ENCODE results near the gene MIDN.
A peak's percentile ranks its signal among the peaks of the same experiment; 100 is the strongest.
"Not testable (repeated sequence)": the region's sequence is repeated elsewhere in the genome, so short reads cannot be mapped to it uniquely, and the experiment has no call there.

Gene MIDN

DNA sequence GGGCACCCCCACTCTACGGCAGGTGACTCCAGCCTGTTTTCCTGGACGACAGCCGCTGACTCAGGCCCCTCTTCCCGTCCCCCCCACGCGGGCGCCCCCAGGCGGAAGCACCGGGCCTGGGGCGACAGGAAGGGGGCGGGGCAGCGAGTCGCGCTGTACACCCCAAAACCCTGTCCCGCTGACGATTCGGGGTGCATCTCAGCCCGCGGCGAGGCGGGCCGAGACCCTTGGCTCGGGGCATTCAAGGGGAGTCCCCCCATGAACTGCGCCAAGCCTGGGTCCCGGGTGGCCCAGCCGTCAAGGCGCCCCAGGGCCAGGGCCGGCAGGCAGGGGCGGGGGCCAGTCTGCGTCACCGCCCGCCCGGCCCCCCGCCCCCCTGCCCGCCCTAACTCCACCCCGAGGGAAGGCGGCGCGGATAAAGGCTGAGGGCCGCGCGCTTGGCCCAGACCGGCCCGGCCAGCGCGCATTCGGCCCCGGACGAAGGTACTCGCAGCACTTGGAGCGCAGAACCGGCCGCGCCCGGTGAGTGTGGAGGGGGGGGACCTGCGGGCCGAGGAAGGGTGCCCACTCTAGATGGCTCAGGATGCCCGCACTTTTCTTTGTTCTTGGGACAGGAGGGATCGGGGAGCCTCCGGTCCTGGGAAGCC is at the start of gene MIDN:
Gene MIDN, plus strand, starts transcription at position 445 of the 647 bp plus-strand sequence. CDS start 1,714 bp downstream, outside the sequence.
- peak; percentile 69 for DNase-seq

DNA sequence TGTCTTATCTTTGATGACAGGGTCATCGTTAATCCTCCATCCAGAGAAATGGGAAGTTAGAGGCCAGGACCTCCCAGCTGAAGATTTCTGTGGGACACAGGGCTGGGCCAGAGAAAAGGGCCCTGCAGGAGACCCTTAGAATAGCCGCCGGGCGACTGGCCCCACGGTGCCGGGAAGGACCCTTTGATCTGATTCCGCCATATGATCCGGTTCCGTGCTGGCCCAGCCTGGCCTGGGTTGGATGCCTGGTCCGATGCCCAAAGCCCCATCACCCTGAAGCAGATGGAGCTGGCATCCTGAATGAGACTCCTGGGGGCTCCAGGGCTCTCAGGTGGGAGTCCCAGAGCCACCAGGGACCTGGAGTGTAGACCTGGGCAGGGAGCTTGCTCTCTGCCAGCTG is 48.9 kb upstream of the MIDN start:
- DNase-seq: no peak

DNA sequence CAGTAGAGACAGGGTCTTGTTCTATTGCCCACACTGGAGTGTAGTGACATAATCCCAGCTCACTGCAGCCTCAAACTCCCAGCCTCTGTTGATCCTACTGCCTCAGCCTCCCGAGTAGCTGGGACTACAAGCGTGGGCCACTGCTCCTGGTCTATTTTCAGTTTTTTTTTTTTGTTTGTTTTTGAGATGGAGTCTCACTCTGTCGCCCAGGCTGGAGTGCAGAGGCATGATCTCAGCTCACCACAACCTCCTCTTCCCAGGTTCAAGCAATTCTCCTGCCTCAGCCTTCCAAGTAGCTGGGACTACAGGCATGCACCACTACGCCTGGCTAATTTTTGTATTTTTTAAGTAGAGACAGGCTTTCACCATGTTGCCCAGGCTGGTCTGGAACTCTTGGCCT is 47.8 kb upstream of the MIDN start:
- DNase-seq: not testable (repeated sequence)

DNA sequence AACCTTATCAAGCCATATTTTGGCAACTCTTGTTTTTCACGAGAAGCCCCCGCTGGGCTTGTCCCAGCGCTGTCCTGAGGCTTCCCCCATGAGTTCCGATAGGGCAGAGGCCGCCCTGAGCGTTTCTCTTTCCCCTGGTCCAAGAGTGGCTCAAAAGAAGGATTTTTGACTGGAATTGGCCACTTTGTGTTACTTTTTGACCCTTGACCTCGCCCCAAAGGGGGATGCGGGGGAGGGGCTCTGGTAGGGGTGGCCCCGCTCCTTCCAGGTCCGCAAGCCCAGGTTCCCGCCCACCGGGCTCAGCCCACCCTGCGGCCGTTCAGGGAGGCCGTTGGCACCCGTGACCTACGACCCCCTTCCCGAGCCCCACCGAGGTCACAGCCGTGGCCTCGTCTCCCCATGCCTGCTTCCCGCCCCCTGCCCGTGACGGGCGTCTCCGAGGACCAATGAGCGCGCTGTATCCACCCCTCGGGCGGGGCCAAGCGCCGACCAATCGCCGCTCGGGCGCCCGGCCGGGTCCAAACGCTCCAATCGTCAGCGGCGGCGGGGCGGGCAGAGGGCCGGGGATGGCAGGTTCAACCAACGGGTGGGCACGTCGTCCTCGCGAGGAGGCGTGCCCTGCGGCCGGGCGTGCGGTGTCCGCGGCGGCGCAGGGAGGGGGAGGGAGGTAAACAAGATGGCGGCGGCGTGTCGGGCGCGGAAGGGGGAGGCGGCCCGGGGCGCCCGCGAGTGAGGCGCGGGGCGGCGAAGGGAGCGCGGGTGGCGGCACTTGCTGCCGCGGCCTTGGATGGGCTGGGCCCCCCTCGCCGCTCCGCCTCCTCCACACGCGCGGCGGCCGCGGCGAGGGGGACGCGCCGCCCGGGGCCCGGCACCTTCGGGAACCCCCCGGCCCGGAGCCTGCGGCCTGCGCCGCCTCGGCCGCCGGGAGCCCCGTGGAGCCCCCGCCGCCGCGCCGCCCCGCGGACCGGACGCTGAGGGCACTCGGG is 43.0 kb upstream of the MIDN start, which contains the start of gene STK11:
Gene STK11, plus strand, starts transcription at position 665 of the 986 bp plus-strand sequence. CDS start 1,136 bp downstream, outside the sequence.
- DNase-seq: peak; percentile 96

DNA sequence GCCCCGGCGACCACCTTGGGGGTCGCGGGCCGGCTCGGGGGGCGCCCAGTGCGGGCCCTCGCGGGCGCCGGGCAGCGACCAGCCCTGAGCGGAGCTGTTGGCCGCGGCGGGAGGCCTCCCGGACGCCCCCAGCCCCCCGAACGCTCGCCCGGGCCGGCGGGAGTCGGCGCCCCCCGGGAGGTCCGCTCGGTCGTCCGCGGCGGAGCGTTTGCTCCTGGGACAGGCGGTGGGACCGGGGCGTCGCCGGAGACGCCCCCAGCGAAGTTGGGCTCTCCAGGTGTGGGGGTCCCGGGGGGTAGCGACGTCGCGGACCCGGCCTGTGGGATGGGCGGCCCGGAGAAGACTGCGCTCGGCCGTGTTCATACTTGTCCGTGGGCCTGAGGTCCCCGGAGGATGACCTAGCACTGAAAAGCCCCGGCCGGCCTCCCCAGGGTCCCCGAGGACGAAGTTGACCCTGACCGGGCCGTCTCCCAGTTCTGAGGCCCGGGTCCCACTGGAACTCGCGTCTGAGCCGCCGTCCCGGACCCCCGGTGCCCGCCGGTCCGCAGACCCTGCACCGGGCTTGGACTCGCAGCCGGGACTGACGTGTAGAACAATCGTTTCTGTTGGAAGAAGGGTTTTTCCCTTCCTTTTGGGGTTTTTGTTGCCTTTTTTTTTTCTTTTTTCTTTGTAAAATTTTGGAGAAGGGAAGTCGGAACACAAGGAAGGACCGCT is 42.1 kb upstream of the MIDN start:
- DNase-seq: no peak

DNA sequence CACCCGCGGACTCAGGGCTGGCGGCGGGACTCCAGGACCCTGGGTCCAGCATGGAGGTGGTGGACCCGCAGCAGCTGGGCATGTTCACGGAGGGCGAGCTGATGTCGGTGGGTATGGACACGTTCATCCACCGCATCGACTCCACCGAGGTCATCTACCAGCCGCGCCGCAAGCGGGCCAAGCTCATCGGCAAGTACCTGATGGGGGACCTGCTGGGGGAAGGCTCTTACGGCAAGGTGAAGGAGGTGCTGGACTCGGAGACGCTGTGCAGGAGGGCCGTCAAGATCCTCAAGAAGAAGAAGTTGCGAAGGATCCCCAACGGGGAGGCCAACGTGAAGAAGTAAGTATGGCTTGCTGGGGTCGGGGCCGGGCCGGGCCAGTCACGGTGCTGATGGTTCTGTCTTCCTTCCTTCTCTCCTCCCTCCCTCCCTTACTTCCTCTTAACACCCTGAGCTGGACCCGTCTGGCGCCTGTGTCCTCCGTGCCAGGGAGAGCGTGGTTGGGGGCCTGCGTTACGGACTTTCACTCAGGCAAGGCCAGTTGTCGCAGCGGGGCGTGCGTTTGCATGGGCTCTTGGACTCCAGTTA is 41.4 kb upstream of the MIDN start:
- DNase-seq: no peak

DNA sequence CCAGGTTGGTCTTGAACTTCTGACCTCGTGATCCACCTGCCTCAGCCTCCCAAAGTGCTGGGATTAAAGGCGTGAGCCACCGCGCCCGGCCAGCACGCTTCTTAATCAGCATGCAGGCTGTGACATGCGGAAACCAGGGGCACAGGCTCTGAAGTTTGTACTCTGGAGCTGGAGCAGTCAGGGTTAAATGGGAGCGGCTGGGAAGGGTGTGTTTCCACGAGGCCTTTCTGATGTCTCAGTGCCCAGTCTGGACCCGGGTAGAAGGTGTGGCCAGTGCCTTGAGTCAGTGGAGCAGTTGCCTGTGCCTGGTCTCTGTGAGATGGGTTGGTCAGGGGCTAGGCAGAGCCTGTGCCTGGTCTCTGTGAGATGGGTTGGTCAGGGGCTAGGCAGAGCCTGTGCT is 39.6 kb upstream of the MIDN start:
- not testable (repeated sequence) for DNase-seq

DNA sequence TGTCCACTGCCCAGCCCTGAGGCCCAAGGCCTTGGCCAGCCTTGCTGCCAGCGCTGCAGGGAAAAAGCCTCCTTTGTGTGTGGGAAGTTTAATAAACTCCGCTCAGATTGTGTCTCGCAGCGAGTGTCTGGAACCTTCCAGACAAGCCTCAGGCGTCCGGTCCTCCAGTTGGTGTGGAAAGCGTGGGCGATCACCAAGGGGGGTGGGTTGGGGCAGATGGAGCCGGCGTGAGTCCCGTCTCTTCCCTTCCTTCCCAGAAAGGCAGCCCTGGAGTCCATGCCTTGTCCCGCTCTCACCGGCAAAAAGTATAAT is 38.2 kb upstream of the MIDN start:
- DNase-seq: no peak

DNA sequence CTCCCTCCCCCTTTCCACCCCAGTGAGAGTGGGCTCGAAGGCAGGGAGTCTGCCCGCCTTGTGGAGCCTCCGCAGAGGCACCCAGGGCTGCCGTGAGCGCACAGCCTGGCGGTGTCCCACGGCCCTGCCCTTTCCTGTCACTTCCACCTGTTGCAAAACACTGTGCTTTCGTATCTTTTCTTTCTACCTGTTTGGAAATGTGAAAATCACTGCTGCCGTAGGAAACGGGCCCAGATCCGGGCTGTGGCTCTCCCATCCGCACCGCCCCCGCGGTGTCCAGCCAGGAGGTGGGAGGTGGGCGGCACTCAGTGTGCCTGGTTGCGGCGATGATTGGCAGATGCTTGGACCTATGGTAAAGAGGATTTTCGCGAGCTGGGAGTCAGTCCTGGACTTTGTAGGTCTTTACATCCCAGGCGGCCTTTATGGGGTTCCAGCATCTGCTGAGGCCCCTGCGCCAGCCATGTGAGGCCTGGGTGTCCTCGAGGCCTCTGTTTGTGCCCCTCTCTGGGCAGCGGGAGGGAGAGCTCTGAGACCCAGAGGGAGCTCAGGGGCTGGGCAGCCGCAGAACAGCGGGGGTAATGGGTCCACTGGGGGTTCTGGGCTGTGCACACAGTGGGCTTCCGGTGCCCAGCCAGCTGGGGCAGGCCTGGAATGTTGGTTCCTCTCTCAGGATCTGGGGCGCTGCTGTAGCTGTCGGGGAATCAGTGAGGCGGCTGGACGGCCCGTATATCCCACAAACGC is 36.7 kb upstream of the MIDN start:
- DNase-seq: no peak

DNA sequence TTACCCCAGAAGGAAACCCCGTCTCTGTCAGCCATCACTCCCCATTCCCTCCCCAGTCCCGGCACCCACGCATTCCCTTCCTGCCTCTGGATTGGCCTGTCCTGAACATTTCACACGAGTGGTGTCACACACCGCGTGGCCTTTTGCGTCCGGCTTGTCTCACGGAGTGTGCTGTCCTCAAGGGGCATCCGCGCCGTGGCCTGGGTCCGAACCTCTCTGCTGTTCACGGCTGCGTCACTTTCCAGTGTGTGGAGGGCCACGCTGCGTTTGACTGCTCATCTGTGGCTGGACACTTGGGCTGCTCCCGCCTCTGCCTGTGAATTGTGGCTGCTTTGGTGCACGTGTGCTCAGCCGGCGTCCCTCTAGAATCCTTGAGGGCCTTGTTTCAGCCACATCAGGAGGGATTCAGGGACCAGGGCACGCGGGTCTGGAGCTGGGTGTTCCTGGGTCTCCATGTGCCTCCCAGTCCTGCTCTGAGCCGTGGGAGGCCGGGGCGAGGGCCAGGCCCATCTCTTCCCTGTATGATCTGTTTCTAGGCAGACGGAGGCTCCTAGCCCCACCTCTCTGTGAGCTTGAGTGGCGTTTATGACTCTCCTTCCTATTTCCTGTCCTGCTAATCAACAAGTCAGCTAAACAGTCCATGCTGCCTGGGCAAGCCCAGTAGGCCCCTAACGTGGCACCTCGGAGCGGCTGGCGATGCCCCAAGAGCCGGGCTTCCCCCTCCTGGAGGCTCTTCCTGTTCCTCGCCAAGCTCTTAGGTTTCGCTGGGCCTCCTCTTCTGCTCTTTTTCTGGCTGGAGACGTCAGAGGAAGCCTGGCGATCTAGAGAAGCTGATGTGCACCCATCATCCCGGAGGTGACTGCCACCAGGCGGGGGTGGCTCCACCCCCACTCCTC is 34.7 kb upstream of the MIDN start:
- DNase-seq: no peak

DNA sequence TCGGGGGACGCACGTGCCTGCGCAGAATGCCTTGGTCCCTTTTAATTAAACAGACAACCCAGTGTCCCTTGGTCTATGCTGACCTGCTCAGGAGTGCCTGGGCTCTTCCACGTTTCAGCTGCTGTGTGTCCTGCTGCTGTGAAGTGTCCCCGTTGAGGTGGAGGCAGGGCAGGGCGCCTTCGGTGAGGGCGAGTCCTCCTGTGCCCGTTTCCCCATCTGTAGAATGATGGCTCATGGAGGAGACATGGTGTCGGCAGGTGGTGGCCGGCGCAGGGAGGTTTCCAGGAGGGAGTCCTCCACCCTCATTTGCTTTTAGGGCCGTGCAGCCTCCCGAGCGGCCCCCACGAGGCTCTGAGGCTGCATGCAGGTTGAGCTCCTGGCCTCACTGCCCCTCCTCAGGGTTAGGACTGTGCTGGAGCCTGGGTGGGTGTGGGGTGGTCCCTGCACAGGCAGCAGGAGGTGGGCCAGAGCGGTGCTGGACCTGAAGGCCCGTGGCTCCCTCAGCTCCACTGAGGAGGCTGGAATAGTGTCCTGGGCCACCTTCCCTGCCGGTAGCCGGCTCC is 34.0 kb upstream of the MIDN start:
- no peak for DNase-seq

DNA sequence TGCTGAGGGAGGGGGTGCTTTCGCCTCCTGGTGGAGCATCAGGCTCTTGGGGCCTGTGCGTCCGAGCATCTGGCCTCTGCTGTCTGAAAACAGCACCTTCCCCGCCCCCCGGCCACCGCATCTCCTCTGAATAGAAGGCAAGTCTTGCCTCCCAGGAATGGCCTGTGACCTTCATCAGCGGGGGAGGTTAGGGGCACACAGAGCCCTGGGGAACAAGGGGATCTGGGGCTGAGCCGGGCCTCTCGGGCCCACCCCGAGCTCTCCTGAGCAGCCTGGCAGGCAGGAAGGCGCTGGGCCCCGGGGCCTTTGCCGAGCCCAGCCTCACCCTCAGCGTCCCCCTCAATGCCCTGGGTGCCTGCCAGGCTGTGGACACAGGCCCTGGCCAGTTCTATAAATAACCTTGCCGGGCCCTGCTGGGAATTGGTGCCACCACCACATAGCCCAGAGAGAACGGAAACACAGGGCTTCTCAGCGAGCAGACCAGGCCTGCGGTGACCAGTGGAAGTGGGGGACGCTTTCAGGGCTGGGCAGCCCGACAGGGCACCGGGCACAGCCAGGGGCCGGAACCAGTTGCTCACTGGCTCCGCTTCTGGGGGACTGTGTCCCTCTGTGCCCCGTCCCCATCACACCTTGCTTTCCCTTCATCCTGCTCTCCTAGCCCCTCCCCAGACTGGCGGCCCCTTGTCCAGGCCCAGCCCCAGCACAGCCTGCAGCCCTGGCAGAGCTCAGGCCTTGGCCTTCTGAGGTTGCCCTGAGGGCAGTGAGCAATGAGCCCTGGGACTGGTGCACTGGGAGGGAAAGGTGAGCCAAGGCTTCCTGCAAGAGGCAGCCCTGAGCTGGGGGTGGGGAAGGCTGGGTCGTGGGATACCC is 33.3 kb upstream of the MIDN start:
- DNase-seq: no peak

DNA sequence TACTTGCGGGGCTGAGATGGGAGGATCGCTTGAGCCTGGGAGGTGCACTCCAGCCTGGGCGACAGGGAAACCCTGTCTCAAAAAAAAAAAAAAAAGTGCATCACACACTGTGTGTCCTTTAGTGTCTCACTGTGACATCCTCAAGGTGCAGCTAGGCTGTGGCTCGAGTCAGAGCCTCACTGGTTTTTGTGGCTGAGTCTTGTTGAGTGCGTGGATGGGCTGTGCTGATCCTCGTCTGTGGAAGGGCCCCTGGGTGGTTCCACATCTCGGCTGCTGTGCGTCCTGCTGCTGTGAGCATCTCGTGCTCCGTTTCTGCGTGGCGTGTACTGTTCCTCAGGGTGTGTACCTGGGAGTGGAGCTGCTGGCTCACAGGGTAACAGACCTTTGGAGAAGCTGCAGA is 31.6 kb upstream of the MIDN start:
- no peak for DNase-seq

DNA sequence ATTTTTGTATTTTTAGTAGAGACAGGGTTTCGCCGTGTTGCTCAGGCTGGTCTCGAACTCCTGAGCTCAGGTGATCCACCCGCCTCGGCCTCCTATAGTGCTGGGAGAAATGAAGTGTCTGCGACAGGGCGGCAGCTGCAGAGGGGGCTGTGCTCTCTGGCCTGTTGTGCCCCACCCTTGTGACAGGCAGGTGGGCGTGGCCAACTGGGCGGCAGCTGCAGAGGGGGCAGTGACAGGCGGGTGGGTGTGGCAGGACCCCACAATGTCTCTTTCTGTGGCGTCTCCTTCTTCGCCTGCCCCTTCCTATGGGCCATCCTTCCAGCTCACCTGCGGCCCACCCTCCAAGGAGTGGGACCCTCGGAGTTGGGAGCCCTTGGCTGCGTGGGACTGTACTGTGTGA is 31.0 kb upstream of the MIDN start:
- DNase-seq: no peak

DNA sequence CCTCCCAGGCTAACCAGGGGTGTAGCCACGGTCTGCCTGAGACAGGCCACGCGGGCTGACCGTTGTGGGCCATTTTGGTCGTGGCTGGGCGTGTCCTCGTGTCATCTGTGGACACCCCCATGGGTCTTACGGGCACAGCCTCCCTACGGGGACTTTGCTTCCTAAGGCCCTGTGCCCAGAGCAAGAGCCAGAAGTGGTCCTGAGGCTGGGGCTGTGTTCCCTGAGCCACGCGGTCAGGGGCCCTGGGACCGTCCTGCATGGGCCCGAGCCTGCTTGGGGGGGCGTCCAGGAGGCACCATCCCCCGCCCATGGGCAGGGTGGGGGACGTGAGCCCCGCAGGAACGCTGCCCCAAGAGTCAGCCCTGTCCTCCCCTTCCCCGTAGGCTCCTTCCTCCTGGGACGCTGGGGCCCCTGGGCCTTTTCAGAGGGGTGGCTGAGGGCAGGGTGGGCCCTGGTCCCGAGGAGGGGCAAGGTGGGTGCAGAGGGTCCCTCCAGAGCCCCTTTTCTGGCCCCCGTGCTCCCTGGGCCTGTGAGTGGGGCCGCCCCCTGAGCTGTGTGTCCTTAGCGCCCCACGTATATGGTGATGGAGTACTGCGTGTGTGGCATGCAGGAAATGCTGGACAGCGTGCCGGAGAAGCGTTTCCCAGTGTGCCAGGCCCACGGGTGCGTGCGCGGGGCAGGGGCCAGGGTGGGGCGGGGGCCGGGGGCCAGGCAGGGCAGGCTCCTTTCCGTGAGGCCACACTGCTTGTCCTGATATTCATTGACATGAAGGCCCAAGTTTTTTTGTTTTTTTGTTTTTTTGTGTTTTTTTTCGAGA is 29.4 kb upstream of the MIDN start:
- DNase-seq: no peak

DNA sequence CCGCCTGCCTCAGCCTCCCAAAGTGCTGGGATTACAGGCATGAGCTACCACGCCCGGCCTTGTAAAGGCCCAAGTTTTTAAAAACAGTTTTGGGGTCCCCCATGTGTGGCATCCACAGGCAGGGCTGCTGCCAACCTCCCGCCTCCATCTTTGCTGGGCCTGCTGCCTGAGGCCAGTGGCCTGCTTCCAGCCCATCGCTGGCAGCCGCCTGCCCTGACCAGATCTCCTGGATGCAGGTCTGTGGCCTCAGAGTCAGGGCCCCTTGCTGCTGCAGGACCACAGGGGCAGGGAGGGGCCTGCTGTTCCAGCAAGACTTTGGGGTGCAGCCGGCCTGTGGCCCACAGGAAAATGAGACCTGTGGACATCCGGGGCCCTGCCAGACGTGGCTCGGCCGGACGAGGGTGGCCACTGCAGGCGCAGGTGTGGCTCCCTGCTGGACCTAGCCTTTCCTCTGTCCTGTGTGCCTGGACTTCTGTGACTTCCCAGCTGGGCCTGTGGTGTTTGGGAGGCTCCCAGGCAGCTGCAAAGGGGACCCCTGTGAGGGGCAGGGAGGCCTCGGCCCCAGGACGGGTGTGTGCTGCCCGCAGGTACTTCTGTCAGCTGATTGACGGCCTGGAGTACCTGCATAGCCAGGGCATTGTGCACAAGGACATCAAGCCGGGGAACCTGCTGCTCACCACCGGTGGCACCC is 28.5 kb upstream of the MIDN start:
- DNase-seq: no peak

DNA sequence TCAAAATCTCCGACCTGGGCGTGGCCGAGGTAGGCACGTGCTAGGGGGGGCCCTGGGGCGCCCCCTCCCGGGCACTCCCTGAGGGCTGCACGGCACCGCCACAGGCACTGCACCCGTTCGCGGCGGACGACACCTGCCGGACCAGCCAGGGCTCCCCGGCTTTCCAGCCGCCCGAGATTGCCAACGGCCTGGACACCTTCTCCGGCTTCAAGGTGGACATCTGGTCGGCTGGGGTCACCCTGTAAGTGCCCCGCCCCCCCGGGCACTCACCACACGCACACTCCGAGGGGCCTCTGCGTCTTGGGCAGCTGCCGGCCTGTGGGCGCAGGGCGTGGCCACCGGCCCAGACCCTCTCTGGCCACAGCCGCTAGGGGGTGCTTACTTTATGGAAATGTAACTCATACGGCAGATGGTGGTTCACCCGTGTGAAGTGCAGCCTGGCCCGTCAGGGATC is 27.9 kb upstream of the MIDN start:
- no peak for DNase-seq

Data from NCI-H1436 (cell line).